SU-DHL-6 (cell line): ENCODE data around the gene CYLD.

Source experiments
- H2AFZ ChIP-seq: fragments of 200-600 bp; sonication (generic); 2 replicates; pipeline ENCODE4 v1.6.1; 2014; ENCODE audit warnings: low read depth, mild to moderate bottlenecking, moderate library complexity, mixed read lengths, antibody characterized with exemption, low read length; ENCODE audit not compliant: severe bottlenecking
- H3F3A ChIP-seq: fragments of 200-600 bp; shearing (Covaris generic); 2 replicates; pipeline ENCODE4 v1.6.0; 2016; ENCODE audit warnings: antibody characterized with exemption, mild to moderate bottlenecking; ENCODE audit not compliant: insufficient read depth
- H3K27ac ChIP-seq: fragments of 200-600 bp; sonication (generic); 2 replicates; pipeline ENCODE4 v1.5.1; 2016; ENCODE audit warnings: low read depth, mild to moderate bottlenecking, low read length, moderate library complexity, mixed read lengths
- H3K27me3 ChIP-seq: fragments of 200-600 bp; sonication (generic), shearing (Covaris generic); 2 replicates; pipeline ENCODE4 v1.6.0; 2014; ENCODE audit warnings: mild to moderate bottlenecking, low read length
- H3K36me3 ChIP-seq: fragments of 200-600 bp; sonication (generic); 2 replicates; pipeline ENCODE4 v1.6.1; 2014; ENCODE audit warnings: mild to moderate bottlenecking, low read length, mixed read lengths
- H3K4me2 ChIP-seq: fragments of 300-600, 200-600 bp; shearing (Covaris generic), sonication (generic); 2 replicates; pipeline ENCODE4 v1.6.0; 2014; ENCODE audit warnings: low read length, low read depth, mild to moderate bottlenecking; ENCODE audit not compliant: poor library complexity, severe bottlenecking
- H3K4me3 ChIP-seq: fragments of 200-600 bp; sonication (generic); 2 replicates; pipeline ENCODE4 v1.5.1; 2014; ENCODE audit warnings: antibody characterized with exemption, low read length, mild to moderate bottlenecking, mixed read lengths; ENCODE audit not compliant: insufficient read depth, poor library complexity, severe bottlenecking
- H3K79me2 ChIP-seq: fragments of 200-600 bp; sonication (generic); 2 replicates; pipeline ENCODE4 v1.6.1; 2014; ENCODE audit warnings: mild to moderate bottlenecking, low read length, moderate library complexity; ENCODE audit not compliant: insufficient read depth
- H3K9ac ChIP-seq: fragments of 200-600 bp; sonication (generic); 2 replicates; pipeline ENCODE4 v1.7.0; 2014; ENCODE audit warnings: mild to moderate bottlenecking, low read length
- H3K9me2 ChIP-seq: fragments of 200-600 bp; sonication (generic); replicated peaks from 2 replicates; pipeline ENCODE4 v1.6.1; 2014; ENCODE audit warnings: low read length; ENCODE audit not compliant: insufficient read depth
- H3K9me3 ChIP-seq: fragments of 200-600 bp; sonication (generic); 2 replicates; pipeline ENCODE4 v1.6.1; 2014; ENCODE audit warnings: low read length, mixed read lengths; ENCODE audit not compliant: insufficient read depth
- H4K20me1 ChIP-seq: fragments of 200-600 bp; sonication (generic); 2 replicates; pipeline ENCODE4 v1.6.1; 2014; ENCODE audit warnings: low read depth, mild to moderate bottlenecking, antibody characterized with exemption, low read length, moderate library complexity, mixed read lengths
- EZH2phosphoT487 ChIP-seq: fragments of 200-600 bp; sonication (generic), shearing (Covaris generic); conservative IDR thresholded peaks from 2 replicates; pipeline ENCODE4 v1.6.1; 2018; ENCODE audit warnings: mild to moderate bottlenecking, antibody characterized with exemption, low read length, moderate library complexity, mixed read lengths
- TF ChIP-seq, protein P1 (sequence below): fragments of 200-600 bp; sonication (generic); IDR thresholded peaks from one replicate; pipeline ENCODE4 v1.5.1; 2017; ENCODE audit warnings: antibody characterized with exemption, mild to moderate bottlenecking, low read length, moderate library complexity; ENCODE audit not compliant: insufficient read depth, poor library complexity, severe bottlenecking

CYLD gene

DNA sequence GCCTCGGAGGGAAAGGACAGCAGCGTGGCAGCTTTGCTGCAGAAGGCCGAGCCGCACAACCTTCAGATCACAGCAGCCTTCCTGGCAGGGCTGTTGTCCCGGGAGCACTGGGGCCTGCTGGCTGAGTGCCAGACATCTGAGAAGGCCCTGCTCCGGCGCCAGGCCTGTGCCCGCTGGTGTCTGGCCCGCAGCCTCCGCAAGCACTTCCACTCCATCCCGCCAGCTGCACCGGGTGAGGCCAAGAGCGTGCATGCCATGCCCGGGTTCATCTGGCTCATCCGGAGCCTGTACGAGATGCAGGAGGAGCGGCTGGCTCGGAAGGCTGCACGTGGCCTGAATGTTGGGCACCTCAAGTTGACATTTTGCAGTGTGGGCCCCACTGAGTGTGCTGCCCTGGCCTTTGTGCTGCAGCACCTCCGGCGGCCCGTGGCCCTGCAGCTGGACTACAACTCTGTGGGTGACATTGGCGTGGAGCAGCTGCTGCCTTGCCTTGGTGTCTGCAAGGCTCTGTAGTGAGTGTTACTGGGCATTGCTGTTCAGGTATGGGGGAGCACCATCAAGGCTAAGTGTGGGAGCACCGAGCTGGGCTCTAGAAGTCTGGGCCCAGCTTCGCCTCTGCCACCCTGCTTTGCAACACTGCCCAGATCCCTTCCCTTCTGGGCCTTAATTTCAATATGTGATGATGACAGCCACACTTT lies 29.9 kb upstream of the CYLD start:
- H3K4me3 ChIP-seq = no peak overlapping the region
- no peak for TF ChIP-seq EZH2phosphoT487
- H4K20me1 ChIP-seq = no peaks in the 10 kb centered on the region
- H3F3A ChIP-seq = no peaks in the 10 kb centered on the region
- no peaks in the 10 kb centered on the region for H3K79me2 ChIP-seq
- H2AFZ ChIP-seq = no peak overlapping the region
- H3K9me3 ChIP-seq = no peaks in the 10 kb centered on the region
- no peaks in the 10 kb centered on the region for H3K9me2 ChIP-seq
- no peak overlapping the region for H3K27ac ChIP-seq
- H3K4me2 ChIP-seq = no peak overlapping the region
- no peak overlapping the region for H3K9ac ChIP-seq
- no peaks in the 10 kb centered on the region for H3K36me3 ChIP-seq
- H3K27me3 ChIP-seq = no peaks in the 10 kb centered on the region

DNA sequence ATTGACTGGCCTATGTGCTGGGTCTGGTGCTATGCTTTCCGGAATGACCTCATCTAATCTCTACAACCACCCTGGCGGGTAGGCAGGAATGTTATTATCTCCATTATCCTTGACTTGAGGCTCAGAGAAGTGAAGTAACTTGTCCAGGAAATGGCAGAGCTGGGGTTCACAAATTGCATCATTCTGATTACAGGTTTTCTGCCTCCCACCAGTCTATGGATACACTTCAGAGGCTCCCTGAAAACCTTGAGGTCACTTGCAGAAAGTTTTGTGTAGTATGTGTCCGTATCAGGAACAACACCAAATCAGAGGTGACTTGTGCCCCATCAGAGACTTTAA lies 29.4 kb upstream of the CYLD start:
- Histone ChIP-seq H2AFZ (no peak overlapping the region), H3K9me2 (no peaks in the 10 kb centered on the region), H3K4me2 (no peak overlapping the region), H3K27ac (no peak overlapping the region), H3F3A (no peaks in the 10 kb centered on the region), H4K20me1 (no peaks in the 10 kb centered on the region), H3K4me3 (no peak overlapping the region), H3K79me2 (no peaks in the 10 kb centered on the region), H3K27me3 (no peaks in the 10 kb centered on the region), H3K36me3 (no peaks in the 10 kb centered on the region), H3K9ac (no peak overlapping the region), H3K9me3 (no peaks in the 10 kb centered on the region)
- TF ChIP-seq EZH2phosphoT487 = no peak
- TF ChIP-seq, protein P1, sequence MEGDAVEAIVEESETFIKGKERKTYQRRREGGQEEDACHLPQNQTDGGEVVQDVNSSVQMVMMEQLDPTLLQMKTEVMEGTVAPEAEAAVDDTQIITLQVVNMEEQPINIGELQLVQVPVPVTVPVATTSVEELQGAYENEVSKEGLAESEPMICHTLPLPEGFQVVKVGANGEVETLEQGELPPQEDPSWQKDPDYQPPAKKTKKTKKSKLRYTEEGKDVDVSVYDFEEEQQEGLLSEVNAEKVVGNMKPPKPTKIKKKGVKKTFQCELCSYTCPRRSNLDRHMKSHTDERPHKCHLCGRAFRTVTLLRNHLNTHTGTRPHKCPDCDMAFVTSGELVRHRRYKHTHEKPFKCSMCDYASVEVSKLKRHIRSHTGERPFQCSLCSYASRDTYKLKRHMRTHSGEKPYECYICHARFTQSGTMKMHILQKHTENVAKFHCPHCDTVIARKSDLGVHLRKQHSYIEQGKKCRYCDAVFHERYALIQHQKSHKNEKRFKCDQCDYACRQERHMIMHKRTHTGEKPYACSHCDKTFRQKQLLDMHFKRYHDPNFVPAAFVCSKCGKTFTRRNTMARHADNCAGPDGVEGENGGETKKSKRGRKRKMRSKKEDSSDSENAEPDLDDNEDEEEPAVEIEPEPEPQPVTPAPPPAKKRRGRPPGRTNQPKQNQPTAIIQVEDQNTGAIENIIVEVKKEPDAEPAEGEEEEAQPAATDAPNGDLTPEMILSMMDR = no peak

DNA sequence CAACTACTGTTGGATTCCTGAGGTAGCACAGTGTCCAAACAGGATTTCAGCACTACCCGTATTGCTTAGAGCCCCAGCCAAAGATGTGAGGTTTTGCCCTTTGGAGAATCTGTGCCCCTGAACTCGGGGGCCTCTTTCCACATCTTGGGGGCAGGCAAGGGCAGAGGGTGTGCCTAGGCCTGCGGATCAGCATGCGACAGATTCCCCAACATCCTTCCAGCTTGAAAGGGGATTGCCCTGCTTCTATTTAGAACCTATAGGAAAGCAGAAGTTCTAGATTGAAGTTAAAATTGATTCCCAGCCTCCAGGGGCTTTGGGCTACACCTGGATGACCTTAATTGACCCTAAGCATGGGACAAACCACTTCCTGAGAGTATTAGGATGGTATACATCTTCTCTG lies 28.9 kb upstream of the CYLD start:
- no peak overlapping the region for H3K4me3 ChIP-seq
- H3K4me2 ChIP-seq = no peak overlapping the region
- H2AFZ ChIP-seq = no peak overlapping the region
- H3K27me3 ChIP-seq = no peaks in the 10 kb centered on the region
- H3K9ac ChIP-seq = no peak overlapping the region
- no peaks in the 10 kb centered on the region for H3F3A ChIP-seq
- no peak overlapping the region for H3K27ac ChIP-seq
- H4K20me1 ChIP-seq = no peaks in the 10 kb centered on the region
- no peaks in the 10 kb centered on the region for H3K9me3 ChIP-seq
- H3K36me3 ChIP-seq = no peaks in the 10 kb centered on the region
- TF ChIP-seq, protein P1 = no peak
- TF ChIP-seq EZH2phosphoT487 = no peak
- no peaks in the 10 kb centered on the region for H3K79me2 ChIP-seq
- no peaks in the 10 kb centered on the region for H3K9me2 ChIP-seq

DNA sequence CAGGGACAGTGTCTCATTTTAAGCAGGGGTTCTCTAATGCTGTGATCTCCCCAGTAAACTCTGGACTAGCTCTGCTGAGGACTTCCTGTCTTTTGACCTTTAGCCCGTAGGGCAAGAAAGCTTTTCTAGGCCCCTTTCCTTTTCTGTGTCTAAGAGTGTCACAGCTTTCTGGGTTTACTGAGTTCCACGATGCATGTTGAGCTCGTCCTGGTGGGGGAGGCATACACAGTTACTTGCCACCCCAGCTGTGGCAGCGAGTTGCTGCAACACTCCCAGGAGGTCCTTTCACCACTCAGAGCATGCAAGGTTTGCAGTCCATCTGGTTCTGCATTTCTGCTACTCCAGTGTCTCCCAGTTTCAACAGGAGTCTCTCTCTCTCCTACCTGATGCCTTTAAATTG lies 24.8 kb upstream of the CYLD start:
- Histone ChIP-seq H2AFZ (no peak overlapping the region), H3K4me3 (no peak overlapping the region), H3K9me3 (no peaks in the 10 kb centered on the region), H3K4me2 (no peak overlapping the region), H3K9ac (no peak overlapping the region), H4K20me1 (no peaks in the 10 kb centered on the region), H3F3A (no peaks in the 10 kb centered on the region), H3K36me3 (no peaks in the 10 kb centered on the region), H3K79me2 (no peaks in the 10 kb centered on the region), H3K27me3 (no peaks in the 10 kb centered on the region), H3K9me2 (no peaks in the 10 kb centered on the region), H3K27ac (no peak overlapping the region)
- TF ChIP-seq EZH2phosphoT487 = no peak
- TF ChIP-seq, protein P1 = no peak
